OCI-LY1 (cell line): Measurements from ENCODE around the gene GRK5.

ENCODE experiments used
- CTCF ChIP-seq: fragments of 200-600 bp; sonication (generic), shearing (Covaris generic); IDR thresholded peaks from 2 replicates; pipeline ENCODE4 v1.5.1; 2017; ENCODE audit warnings: mild to moderate bottlenecking, antibody characterized with exemption, low read length, moderate library complexity, mixed read lengths
- EZH2 ChIP-seq: fragments of 200-600 bp; sonication (generic), shearing (Covaris generic); IDR thresholded peaks from 2 replicates; pipeline ENCODE4 v1.8.0; 2017; ENCODE audit warnings: borderline replicate concordance, mixed run types, mild to moderate bottlenecking, antibody characterized with exemption, low read length, moderate library complexity, mixed read lengths

- no peak for TF ChIP-seq CTCF
- TF ChIP-seq EZH2: no peak
These were observed 150.8 kb downstream of the GRK5 start for GRCh38 chr10:119358152-119358512.
